NOMO-1 (cell line): ENCODE results near the gene DMD.
A peak's percentile ranks its signal among the peaks of the same experiment; 100 is the strongest.

Experiments used
- DNase-seq, 2 experiments: peaks; one replicate each; lab custom pipeline; 2025; ENCODE audit not compliant: unreplicated experiment in 2 of 2; lab: John Stamatoyannopoulos, UW

The DMD gene

DNA sequence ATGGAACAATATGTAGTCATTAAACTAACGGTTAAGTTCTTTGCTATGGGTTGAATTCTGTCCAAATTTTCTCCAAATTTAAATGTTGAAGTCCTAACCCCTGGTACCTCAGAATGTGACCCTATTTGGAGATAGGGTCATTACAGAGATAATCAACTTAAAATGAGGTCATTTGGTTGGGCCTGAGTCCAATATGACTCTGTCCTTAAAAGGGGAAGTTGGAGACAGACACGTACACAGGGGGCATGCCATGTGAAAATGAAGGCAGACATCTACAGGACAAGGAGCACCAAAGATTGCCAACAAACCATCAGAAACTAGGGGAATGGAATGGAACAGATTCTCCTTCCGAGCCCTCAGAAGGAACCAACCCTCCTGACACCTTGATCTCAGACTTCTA, 1647.6 kb downstream of the DMD start:
- peak in 1 of 2 experiments; percentile 1 for DNase-seq

DNA sequence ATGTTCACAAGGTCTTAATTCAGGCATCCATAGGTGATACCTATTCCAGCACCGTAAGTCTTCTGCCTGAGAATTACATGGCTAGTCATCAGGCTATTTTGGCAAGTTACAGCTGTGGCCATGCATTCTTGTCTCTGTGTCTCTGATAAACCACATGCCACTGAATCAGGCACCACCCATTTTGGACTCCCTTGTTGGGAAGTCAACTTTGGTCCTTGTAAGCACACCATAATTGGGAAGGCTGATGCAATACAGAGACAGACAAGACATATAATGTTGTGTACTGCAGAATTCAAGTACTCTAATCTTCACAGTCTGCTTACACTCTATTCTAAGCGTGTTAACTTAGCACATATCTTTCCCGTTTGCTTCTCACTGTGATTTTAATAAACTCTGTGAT, 1655.8 kb downstream of the DMD start:
- DNase-seq: no peak

DNA sequence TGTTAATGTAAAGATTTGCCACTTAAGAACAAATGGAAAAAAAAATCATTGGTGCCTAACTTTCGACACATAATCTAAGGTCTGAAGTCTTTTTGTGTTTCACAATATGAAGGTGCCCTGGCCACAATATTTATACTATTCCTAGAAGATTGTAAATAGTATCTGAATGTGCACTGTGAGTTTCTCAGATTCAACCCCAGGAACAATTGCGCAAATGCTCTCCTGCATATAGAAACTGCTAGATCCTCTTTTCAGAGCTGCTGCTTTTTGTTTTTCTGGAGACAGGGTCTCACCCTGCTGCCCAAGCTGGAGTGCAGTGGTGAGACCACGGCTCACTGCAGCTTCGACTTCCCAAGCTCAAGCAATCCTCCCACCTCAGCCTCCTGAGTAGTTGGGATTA, 1659.4 kb downstream of the DMD start:
- DNase-seq: peak; percentile 10 to 68

DNA sequence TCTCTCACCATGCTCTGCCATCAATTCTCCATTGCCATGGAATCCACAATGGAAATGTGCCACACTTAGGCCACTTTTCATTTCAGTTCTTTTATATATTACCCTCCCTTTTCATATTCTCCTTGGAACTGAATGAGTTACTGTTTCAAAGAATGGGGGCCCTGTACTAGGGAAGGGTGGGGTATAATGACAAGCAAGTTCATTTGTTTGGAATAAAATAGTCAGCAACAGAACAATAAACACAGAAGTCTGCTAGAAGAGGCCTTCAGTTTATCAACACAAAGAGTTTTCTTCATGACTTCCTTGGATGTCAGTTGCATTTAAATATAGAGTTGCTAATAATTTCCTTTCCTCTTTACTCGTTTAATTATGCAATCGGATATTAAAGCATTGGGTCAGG, 1661.2 kb downstream of the DMD start:
- DNase-seq: no peak

DNA sequence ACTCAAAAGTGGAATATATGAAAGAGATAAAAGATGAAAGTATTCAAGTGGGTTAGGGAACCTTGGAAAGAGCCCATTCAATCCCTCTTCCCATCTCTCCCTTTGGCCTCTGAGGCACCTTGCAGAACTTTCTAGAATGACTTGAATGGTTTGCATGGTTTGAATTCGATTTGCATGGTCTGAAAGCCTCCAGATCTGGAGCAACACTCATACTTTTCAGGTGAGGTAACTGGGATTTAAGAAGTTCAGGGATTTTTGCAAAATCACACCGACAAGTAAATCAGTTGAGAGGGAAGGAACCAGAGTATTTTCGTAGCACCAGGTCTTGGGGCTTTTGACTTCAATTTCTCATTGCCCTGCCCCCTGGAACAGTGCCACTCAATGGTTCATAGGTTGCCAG, 1663.5 kb downstream of the DMD start:
- DNase-seq: no peak

DNA sequence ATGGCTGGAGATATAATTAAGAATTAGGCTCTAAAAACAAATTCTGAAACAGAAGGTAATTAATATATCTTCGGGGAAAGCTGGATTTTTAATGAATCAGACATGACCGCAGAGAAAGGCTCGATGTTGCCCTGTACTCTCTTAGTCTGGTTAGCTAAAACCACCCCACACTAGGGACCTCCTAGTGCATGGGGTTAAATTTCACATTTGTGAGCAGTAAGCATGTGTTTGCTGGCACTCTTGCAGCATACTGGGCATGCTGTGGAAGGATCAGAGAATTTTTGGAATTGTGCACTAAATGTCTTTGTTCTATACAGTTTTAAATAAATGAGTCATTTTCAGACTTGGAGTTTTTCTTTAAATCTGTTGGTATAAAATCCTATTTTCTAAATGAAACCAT, 1663.9 kb downstream of the DMD start:
- no peak for DNase-seq

DNA sequence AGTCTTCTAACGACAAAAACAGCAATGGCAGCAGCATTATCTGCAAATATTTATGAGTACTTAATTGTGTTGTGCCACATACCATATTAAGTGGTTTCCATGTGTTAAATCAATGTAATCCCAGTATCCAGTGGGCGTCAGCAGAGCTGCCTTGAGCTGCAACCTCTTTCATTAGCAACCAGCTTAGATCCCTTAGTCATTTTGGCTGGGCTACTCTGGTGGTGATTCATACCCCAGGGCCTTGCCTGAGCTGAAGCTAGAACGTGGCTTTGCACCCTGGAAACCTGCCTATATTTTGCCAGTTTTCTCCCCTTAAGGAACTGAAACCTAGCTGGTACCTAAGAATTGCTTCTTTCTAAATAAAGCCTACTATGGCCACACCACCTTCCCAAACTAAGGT, 1665.2 kb downstream of the DMD start:
- DNase-seq: peak in 1 of 2 experiments; percentile 41

DNA sequence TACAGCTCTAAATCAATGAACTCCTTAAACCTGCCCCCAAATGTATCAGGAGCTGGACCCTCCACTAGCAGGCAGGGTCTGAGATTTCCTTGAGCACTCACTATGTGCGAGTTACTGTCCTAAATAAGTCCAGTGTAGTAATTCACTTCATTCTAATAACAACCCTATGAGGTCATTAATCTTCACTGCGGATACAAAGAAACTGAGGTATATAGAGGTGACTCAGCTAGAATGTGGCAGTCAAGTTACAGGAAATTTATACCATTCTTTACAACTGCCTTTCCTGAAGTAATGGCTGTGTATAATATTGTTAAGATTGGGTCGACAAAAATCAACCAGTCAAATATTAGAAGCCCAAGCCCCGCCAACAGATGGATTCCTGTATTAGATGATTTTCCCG, 1665.6 kb downstream of the DMD start:
- DNase-seq: no peak

DNA sequence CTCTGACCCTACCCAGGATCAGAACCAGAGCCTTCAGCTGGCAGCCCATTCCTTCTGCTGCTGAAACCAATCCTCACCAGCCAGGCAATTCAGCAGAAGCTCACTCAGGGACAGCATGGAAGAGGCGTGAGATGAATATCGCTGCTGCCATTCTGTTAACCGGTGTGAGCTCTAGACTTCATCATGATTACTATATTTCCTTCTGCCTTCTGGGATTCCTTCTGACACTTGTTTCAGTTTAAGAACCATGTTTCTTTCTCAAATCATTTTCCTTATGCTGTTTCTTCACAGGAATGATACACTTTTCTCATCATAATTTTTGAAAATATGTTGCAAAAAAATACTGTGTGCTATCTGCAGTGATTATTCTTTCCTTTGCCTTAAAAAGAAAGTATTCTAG, 1666.2 kb downstream of the DMD start:
- DNase-seq: no peak

DNA sequence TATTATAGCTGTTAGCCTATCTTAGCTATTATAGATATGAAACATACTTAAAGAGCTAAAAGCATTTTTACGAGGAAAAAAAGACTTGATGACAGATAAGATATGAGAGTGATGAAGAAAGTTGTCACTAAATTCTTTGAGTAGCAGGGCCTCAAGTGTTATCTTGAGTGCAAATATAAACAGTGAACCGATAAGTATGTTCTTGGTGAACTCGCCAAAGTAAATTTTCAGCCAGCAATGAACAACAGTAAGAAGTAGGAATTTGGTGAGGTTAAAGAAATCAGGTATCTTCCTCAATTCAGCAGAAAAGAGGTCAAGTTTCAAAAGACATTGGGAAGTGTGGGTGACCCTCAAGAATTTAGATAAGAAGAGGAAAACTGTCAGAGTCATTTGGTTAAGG, 1667.7 kb downstream of the DMD start:
- no peak for DNase-seq

DNA sequence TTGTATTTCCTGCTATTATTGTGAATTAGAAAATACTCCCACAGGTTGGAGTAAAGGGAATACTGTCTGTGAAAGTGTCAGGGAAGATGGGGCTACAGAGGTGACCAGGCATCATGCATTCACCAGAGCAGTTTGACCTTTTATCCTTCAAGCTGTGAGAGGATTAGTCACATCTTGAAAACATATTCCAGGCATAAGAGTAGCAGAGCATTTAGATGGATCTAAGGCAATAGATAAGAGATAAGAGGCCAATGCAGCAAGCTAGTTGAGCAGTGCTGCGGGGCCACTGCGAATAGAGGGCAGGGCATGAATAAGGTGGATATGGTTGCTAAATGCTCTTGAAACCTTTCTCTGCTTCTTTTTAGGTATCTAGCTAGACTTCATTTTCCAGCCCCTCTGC, 1668.8 kb downstream of the DMD start:
- DNase-seq: no peak

DNA sequence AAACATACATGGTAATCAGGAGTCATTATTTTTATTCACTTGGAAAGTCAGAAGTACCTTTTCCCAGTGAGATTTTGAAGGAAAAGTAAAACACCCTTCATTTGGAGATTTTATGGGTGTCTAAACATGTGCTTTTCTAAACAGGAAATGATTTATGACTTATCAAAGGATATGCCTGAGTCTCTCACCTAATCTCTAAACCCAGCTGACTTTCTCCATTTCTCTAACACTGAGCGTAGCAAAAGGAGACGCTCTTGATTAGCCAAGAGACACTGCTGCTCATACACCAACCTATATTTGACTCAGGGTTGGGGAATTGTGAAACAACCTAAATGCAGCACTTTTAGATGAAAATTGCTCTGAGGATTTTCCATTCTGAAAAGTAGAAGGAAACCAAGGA, 1671.0 kb downstream of the DMD start:
- DNase-seq: peak in 1 of 2 experiments; percentile 46

DNA sequence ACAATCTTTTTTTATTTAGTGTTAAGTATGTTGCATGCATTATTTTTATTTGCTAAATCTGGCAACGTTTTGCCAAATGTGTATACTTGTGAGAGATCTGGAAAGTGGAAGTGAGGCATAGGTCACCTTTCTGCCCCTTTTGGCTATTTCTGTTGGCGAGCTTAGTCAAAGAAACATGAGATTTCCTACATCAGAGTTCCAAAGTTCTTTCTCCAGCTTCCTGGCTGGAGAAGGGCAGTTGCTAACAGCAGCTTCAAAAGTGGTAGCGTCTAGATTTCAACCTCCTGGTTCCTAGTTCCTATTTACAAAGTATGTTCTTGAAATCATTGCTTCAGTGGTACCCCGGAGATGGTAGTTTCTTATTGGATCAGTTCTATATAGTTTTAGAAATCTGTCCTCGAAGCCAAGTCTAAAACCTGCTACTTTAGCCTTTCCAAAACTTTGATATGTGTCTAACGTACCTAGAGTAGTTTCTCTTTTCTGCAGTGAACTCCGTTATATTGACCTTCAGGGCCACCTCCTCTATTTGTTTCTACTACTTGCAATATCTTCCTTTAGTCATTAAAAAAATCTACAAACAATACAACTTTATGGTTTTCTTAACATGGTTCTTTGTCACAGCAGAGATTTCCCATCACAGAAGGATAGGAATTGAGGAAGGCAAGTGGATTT, 1683.8 kb downstream of the DMD start:
- no peak for DNase-seq

DNA sequence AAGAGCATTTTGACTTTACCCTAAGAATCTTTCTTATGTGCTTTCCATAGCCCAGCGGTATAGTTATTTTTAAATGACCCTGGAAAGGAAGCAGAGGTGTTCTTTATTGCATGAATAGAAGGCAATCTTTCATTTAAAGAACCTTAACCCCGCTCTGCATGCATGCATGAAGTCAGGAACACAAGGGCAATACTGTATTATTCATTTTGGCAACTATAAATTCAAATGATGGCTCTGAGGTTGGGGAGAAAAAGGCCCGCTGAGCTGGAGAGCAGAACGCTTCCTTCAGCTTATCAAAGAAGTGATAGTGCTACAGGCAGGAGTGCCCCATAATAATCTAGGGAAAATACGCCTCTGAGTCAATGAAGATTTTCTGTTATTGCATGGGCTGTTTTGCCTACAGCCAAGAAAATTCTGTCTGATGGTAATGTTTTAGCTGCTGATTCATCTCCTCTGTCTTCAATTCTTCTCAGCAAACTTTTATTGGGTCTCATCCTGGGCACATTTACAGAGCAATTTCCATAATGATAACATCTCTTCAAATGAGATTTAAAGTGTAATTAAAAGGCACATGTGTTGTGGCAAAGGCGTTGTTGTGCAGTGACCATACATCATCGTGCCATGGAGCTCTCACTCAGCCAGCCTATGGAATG, 1687.3 kb downstream of the DMD start:
- no peak for DNase-seq

DNA sequence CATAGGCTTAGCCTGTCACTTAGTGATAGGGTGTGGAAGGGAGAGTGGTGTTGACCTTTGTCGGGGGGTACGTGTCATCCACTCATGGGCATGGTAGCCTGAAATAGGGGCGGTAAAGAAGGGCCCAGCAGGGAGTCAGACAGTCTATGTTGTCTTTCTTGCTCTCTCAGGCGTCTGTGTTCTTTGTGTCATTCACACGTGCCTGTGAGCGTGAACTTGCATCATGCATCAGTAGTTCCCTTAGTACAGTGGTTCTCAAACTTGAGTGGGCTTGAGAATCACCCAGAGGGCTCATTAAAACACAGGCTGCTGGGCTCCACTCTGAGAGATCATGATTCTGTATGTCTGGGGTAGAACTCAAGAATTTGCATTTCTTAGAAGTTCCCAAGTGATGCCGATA, 1688.6 kb downstream of the DMD start:
- DNase-seq: no peak

DNA sequence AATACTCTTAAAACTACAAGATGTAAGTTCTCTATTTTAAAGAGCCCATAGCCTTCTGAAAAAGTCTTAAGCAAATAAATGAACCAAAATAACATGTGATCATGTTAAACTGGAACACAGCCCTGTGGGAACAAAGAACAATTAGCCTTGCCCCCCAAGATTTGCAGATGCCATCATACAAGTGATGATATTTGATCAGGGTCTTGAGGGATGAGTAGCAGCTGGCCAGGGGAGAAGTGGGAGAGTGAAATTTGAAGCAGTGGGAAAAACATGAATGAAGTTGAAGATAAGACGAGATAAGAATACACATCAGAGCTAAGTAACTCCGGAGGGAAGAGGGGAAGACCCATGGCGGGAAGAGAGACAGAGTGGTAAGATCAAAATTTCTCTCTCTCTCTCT, 1689.4 kb downstream of the DMD start:
- DNase-seq: no peak

DNA sequence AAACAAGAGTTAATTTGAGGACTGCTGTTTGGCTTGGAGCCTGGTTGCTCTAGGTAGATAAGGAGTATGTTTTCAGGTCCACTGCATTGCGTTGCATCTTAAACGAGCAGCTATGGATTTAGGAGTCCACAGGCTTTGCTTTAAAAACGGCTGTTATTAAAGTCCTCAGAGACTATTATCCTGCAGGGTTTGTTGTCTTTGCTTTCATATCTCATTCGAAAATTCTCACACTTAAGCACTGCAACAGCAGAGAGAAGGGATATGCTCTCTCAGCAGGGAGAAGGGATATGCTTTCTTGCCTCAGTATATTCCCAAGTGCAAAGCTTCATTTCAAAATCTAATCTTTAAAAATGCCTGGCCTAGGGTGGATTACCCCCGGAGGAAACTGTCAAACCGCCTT, 1694.8 kb downstream of the DMD start:
- no peak for DNase-seq

DNA sequence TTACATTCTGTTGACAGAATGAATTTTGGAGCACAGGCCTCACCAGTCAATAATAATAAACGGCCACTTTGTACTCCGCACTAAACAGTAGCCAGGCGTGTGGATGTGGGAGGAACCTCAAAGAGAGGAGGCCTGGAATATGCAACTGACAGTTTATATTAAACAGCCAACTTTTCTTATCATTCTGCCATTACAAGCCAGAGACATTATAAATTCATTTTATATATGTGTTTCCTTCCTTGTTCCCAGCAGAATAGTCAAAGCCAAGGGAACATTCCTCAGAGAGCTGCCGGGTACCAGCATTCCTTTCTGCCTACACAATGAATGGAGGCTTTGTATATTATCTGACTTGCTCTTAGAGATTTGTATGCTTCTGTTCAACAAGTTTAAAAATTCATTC, 1703.0 kb downstream of the DMD start:
- DNase-seq: no peak

DNA sequence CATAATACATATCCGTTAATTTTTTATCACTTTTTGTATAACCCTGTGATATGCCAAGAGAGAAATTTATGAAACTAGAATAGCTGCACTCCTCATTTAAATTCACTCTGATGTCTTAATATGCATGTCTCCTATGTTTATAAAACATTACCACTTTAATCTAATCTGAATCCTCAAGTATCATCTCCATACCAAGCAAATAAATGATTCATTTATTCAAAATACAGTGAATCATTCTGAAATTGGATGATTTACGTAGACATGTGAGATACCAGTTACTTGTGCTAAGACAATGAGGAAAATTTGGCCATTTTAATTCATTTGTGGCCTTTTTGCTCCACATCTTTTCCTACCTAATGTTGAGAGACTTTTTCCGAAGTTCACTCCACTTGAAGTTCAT, 1704.4 kb downstream of the DMD start:
- DNase-seq: no peak

DNA sequence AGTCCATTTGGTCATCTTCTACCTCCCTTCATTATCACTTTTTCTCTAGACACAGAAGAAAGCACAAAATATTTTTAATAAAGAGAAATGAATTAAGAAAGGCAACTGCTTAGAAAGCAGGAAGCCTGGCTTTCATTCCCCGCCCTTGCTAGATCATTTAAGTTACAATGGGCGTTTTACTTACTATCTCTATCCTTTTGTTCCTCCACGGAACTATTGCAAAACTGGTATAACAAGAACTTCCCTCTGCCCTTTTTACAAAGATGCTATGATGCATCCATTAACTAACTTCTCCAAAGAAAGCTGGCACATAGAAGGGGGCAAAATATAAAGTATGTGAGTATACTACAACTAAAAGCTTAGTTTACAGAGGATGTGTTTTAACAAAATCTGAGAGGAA, 1705.0 kb downstream of the DMD start:
- DNase-seq: peak; percentile 29 to 46

DNA sequence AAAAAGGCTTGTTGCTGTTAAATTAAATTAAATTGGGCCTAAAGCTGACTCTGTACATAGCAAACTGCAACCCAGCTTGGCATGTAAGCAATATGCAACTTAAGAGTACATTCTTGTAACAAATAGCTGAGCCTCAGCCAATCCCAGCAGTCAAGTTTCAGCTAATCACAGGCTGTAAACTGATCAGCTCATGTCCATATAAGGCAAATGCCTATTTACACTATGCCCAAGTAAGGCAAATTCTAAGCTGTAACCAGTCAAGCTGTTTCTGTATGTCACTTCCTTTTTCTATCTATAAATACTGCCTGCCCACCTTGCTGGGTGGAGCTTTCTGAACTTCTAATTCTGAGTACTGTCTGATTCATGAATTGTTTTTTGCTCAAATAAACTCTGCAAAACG, 1710.4 kb downstream of the DMD start:
- no peak for DNase-seq

DNA sequence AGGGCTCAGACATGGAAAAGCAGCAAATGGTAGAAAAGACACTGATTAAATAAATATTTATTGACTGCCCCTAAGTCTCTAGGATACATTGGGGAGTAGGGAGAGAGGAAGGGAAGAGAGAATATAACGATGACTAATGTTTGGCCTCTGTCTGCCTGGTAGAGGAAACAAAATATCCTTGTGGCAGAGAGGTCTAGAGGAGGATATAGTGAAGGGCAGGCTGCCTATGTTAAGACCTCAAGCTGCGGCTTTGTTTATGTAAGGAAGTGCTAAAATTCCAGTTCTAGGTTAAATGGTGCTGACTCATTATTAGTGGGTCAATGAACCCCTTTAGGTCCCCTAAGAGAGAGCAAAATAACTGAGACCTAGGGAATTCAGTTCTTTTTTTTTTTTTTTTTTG, 1712.2 kb downstream of the DMD start:
- no peak for DNase-seq

DNA sequence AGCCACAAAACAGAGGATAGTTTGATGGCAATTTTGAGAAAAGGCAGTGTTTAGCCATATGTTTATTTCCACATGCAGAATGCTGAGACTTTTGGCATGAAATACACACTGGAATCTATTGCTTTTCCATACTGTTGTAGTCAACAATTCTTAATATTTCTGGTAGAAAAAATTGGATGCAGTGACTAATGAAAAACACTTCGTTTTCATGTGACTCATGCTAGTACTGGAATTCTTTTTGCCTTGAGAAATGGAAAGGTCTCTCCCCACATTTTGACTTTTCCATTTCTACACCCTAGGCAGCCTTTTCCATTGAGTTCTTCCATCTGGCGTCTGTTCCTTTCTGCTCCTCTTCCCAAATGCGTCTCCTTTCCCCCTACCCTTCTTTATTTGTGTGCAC, 1714.3 kb downstream of the DMD start:
- no peak for DNase-seq
